ACHN (cell line): ENCODE data around the gene MAML3.

ENCODE experiments used
- DNase-seq: peaks from one replicate; pipeline ENCODE4 v3.0.0-alpha.2; 2015
- in situ Hi-C: cut with HindIII; loops from 2 replicates; pipeline ENCODE4 v1.10.0; 2017; ENCODE audit warnings: low sequenced_read_pairs, low pct_ligation_motif_present, low pct_unique_long_range_greater_than_20kb

The MAML3 gene

GRCh38 chr4:140134746-140135425 lies 19.1 kb downstream of the MAML3 start:
- in situ Hi-C loops: no loop called here
- DNase-seq: no peak

- DNase-seq: no peak
- in situ Hi-C loops: no loop called here
These were observed 20.4 kb downstream of the MAML3 start for GRCh38 chr4:140133576-140133975.

- in situ Hi-C loops: no loop called here
- no peak for DNase-seq
These were observed 22.2 kb downstream of the MAML3 start for GRCh38 chr4:140131675-140132229.

GRCh38 chr4:140130677-140131076 lies 23.3 kb downstream of the MAML3 start:
- in situ Hi-C loops: no loop called here
- no peak for DNase-seq

- no peak for DNase-seq
- in situ Hi-C loops: no loop called here
These were observed 26.6 kb downstream of the MAML3 start for GRCh38 chr4:140127422-140127821.

DNA sequence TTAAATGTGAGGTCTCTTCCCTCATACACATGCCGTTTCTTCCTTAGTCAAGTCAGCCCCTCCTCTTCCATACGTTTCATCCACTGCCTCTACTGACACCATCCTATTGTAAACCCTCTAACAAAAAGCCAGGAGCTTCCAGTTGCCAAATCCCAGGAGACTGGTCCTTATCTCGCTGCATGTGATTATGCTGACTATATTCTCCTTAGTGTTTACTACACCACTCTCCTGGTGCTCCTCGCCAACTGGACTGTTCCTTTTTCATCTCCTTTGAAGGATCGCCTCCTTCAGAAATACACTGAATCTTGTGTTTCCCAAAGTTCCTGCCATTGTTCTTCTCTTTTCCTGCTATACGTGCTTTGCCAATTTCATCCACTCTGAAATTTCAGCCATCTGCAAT lies 27.7 kb downstream of the MAML3 start:
- no peak for DNase-seq
- in situ Hi-C loops: no loop called here

DNA sequence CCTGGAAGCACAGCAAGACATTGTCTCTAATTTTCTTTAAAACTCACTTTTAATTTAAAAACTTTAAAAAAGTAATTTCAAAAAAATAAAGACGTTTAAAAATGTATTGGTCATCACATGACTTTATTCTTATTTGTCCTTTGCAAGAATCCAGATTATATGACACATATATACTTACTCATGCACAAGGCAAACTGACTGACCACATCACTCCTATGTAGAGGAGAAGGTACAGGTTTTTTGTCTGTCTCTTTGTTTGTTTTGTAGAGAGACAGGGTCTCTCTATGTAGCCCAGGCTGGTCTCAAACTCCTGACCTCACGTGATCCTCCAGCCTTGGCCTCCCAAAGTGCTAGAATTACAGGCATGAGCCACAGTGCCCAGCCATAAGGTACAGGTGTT lies 28.6 kb downstream of the MAML3 start:
- in situ Hi-C loops: no loop called here
- no peak for DNase-seq

DNA sequence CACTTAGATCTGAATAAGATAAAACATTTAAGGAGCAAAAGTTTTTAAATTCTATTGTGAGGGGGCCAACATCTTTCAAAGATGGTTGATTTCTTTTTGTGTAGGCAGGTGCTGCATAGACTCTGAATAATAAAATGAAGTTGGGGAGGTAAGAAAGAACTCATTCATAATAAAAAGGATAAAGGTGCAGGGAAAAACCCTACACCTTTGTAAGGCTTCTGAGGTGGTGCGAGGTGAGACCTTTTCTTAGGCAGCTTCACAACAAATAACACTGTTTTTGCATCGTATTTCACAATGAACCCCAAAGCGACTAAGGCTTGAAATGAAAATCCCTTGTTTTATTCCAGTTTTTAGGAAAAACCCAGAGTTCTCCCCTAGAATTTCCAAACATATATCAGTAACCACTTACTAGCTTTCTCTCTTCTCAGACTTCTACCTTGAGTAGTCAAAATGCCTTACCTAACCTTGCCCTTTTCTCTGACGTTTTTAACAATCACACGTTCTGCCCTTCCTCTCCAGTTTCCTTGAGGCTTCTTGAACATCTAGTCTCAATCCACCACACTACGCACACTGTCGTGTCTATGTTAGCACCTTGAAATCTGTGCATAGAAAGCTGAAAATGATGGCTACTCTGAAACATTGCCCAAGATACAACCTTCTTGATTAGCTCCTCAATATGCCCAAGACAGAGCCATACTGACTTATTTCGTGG lies 30.2 kb downstream of the MAML3 start:
- DNase-seq: no peak
- in situ Hi-C loops: no loop called here

- in situ Hi-C loops: no loop called here
- no peak for DNase-seq
These were observed 31.1 kb downstream of the MAML3 start for GRCh38 chr4:140122891-140123290.

DNA sequence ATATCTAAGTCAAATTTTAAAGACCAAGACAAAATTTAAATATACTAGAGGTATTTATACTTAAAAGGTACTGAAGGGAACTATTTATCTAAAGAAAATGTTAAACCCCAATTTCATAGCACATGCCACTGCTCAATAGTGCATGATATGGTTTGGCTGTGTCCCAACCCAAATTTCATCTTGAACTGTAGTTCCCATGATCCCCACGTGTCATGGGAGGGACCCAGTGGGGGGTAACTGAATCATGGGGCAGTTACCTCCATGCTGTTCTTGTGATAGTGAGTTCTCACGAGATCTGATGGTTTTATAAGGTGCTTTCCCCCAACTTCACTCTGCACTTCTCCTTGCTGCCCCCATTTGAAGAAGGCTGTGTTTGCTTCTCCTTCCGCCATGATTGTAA lies 32.3 kb downstream of the MAML3 start:
- no peak for DNase-seq
- in situ Hi-C loops: no loop called here

GRCh38 chr4:140118931-140119640 lies 34.9 kb downstream of the MAML3 start:
- in situ Hi-C loops: no loop called here
- no peak for DNase-seq

DNA sequence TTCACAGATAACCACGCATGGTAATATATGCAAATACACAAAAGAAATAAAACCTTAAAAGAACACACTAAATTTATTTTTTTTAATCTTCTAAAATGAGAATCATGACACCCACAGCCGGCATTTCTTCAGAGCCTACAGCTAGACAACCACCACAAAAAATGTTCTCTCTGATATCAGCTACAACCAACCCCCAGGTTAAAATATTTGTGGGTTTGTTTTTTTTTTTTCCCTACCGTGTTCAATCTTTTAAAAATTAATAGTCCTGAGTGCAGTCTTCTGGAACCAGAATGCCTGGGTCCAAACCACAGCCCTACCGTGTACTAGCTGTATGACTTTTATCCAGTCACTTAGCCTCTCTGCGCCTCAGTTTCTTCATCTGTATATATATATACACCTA lies 36.0 kb downstream of the MAML3 start:
- in situ Hi-C loops: no loop called here
- no peak for DNase-seq

DNA sequence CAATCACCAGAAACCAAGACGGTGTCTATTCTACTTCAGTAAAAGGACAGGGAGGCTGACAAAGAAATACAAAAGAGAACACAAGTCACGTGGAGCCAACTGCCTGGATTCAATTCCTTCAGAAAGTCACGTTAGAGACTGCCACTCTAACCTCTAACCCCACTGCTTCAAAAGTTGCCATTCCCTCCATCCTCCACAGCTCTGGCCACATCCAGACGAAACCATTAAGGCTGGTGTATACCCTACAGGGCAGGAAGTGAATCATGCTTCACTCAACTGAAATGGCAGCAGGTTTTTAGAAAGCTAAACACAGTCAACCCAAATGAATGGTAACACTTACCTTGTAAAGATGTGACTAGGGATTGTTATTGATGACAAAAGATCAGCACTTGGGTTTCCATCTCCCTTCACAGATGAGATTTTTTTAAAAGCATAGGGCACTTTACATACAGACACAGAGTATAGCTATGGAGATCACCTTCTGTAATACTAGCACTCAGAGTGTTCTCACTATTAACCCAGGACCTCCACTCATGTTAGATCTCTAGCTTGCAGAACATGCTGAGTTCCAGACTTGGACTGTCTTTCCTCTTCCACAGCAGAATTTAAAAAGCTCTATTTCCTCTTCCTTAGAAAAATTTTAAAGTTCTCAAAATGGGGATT lies 37.4 kb downstream of the MAML3 start:
- DNase-seq: no peak
- in situ Hi-C loops: no loop called here

- no peak for DNase-seq
- in situ Hi-C loops: no loop called here
These were observed 38.8 kb downstream of the MAML3 start for GRCh38 chr4:140115140-140115539.

DNA sequence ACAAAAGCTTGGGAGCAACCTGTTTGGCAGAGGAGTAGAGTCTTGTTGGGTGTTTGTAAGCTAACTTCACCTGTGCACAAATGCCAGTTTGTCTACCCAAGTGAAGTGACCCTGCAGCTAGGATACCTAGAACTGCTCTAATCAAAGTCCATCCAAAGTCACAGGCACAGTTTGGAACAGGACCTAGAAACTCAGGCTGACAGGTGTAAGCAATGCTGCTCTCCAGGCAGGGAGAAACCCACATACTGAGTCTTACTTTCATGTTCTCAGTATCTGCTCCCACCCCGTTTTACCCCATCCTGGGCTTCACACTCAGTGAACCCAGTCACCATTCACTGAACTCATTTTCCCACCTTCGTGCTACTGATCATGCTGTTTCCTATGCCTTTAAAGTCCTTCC lies 40.3 kb downstream of the MAML3 start:
- in situ Hi-C loops: no loop called here
- no peak for DNase-seq

DNA sequence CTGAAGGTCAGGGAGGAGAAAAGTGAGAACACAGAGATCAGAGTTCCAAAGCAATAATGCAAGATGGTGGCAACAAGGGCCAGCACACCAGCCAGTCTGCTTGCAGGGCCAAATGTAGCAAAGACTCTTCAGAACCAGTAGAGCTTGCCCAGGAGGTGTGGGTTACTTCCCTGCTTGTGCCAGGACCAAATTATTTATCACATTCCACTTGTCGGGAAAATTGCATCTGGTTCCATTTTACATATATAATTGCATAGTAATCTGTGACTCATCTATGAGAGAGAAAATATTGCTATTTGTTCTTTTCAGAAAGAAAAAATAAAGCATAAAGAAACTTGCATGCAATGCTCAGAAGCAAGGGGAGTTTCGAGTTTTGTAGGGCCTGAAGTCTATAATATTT lies 41.4 kb downstream of the MAML3 start:
- no peak for DNase-seq
- in situ Hi-C loops: no loop called here

DNA sequence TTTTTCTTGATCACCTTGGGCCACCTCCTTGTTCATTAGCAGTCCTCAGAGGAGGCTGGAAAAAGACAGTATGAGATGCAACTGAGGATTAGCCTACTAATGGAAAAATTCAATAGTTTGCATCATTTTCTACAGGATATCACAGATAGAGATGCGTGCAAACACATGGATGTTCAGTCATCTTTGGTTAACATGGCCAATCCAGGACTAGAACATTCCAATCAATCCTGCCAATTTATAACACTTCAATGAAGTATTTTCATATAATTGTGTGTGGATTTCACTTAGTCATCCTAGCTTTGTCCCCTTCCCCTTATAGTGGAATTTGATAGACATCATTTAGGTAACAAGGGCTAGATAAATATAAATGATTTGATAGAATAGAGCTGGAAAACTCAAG lies 42.7 kb downstream of the MAML3 start:
- in situ Hi-C loops: no loop called here
- DNase-seq: no peak

DNA sequence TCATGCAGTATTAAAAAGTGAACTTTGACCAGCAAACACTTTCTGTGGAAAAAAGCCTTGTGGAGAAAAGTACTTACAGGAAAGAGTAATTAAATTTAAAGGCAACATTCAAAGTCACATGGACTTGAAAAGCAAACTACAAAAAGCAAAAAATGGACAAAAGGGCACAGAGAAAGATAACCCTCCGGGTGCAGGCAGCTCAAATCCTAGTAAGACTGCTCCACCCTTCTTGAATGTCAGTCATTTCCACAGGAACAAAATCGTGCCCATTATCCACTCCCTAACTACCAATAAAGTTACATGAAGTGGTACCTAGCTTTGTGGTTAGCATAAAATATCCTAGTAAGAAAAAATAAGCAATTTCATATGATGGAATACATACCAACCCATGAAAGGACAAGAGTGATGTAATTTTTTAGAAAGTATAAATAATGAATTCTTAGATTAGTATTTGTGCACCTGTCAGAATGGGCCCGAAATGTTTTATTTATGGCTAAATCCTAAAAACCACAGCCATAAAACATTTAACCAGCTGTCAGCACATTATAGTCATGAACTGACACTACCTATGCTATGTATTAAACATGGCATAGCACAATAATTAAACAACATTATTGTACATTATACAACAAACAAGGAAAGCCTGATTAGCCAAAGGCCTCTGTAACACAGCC lies 43.3 kb downstream of the MAML3 start:
- in situ Hi-C loops: no loop called here
- DNase-seq: no peak

DNA sequence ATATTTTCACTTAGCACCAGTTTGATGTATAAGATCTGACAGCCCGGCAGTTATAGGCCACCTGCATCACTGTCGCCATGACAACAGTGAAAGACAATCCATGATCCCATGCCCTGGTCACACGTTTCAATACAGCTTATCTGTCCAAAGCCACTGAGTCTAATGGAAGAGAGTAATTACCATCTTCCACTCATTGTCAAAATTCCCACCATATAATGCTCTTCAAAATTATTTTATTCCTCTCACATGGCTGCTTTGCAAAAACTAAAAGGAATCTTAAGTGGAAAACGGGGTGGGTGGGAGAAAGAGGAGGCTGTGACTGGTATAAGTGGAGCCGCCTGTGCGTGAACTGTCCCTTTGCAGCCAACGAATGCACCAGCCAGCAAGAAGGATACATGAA lies 44.2 kb downstream of the MAML3 start:
- in situ Hi-C loops: no loop called here
- no peak for DNase-seq
